Cerebellar nuclear complex (tissue), 1 donor: ENCODE results near the gene LCE6A.

Experiments used
- DNase-seq, 2 experiments: peaks; one replicate each; lab custom pipeline; 2025; lab: John Stamatoyannopoulos, UW

The LCE6A gene

GRCh38 chr1:152842556-152842955 lies at the start of gene LCE6A:
Gene LCE6A (plus strand): TSS chr1:152842856. CDS start chr1:152843521, 665 bp downstream.
- DNase-seq = no peak

GRCh38 chr1:152795686-152796085 lies 47.0 kb upstream of the LCE6A start:
- no peak for DNase-seq

- DNase-seq = no peak
Observed at GRCh38 chr1:152796421-152796820, 46.2 kb upstream of the LCE6A start, which contains the start of gene LCE1D. Gene LCE1D (plus strand): TSS chr1:152796721. CDS start chr1:152797795, 1,074 bp downstream.

GRCh38 chr1:152801333-152801732 lies 41.3 kb upstream of the LCE6A start:
- no peak for DNase-seq

- no peak for DNase-seq
Observed at GRCh38 chr1:152806576-152806975, 36.1 kb upstream of the LCE6A start, which contains the start of gene LCE1C. Gene LCE1C (minus strand): TSS chr1:152806651. CDS start chr1:152805478, 1,173 bp downstream.

- DNase-seq = no peak
Observed at GRCh38 chr1:152811050-152811449, 31.6 kb upstream of the LCE6A start.

GRCh38 chr1:152811671-152812070 lies 31.0 kb upstream of the LCE6A start, which contains the start of gene LCE1B:
Gene LCE1B (plus strand): TSS chr1:152811971. CDS start chr1:152812447, 476 bp downstream.
- no peak for DNase-seq

- DNase-seq = no peak
Observed at GRCh38 chr1:152817309-152817708, 25.3 kb upstream of the LCE6A start.

- no peak for DNase-seq
Observed at GRCh38 chr1:152823294-152823693, 19.4 kb upstream of the LCE6A start.

- no peak for DNase-seq
Observed at GRCh38 chr1:152824964-152825363, 17.7 kb upstream of the LCE6A start.

GRCh38 chr1:152827173-152827572 lies 15.5 kb upstream of the LCE6A start, which contains the start of gene LCE1A:
Gene LCE1A (plus strand): TSS chr1:152827473. CDS start chr1:152827473, 0 bp downstream.
- DNase-seq = no peak

- DNase-seq = no peak
Observed at GRCh38 chr1:152836870-152837269, 5.8 kb upstream of the LCE6A start.

- DNase-seq = no peak
Observed at GRCh38 chr1:152855661-152856060, 13.0 kb downstream of the LCE6A start.

- no peak for DNase-seq
Observed at GRCh38 chr1:152858062-152858461, 15.4 kb downstream of the LCE6A start.

- no peak for DNase-seq
Observed at GRCh38 chr1:152859696-152860095, 17.0 kb downstream of the LCE6A start, which contains the start of gene LCE7A. Gene LCE7A (plus strand): TSS chr1:152859996. CDS start chr1:152860698, 702 bp downstream.

- DNase-seq = no peak
Observed at GRCh38 chr1:152860129-152860528, 17.5 kb downstream of the LCE6A start.

GRCh38 chr1:152861374-152861773 lies 18.7 kb downstream of the LCE6A start:
- no peak for DNase-seq

GRCh38 chr1:152864443-152864842 lies 21.8 kb downstream of the LCE6A start:
- no peak for DNase-seq

- no peak for DNase-seq
Observed at GRCh38 chr1:152866321-152866720, 23.7 kb downstream of the LCE6A start.

- no peak for DNase-seq
Observed at GRCh38 chr1:152869808-152870419, 27.3 kb downstream of the LCE6A start.

- no peak for DNase-seq
Observed at GRCh38 chr1:152870831-152871730, 28.4 kb downstream of the LCE6A start.

- no peak for DNase-seq
Observed at GRCh38 chr1:152871731-152872126, 29.1 kb downstream of the LCE6A start.

- DNase-seq = no peak
Observed at GRCh38 chr1:152873495-152873894, 30.8 kb downstream of the LCE6A start.
